Ovary (tissue), 3 donors: Measurements from ENCODE around the gene TSHZ2.
"Not testable (repeated sequence)": the region's sequence is repeated elsewhere in the genome, so short reads cannot be mapped to it uniquely, and the experiment has no call there.

ENCODE experiments used
- EP300 ChIP-seq: sonication (generic); formaldehyde crosslinking; IDR thresholded peaks from one replicate; pipeline ENCODE4 v1.6.1; 2017; ENCODE audit warnings: antibody characterized with exemption
- POLR2A ChIP-seq: fragments of 450-650 bp; IDR thresholded peaks from one replicate; pipeline ENCODE4 v1.6.1; 2017; ENCODE audit warnings: antibody characterized with exemption, mild to moderate bottlenecking, moderate library complexity
- TF ChIP-seq, protein P1 (sequence below), 3 donors: fragments of 450-650 bp in 2 of 3; fragments of 200-600 bp in 1 of 3; IDR thresholded peaks; one replicate each; pipeline versions ENCODE4 v1.5.1 to v1.8.0; 2016 to 2022; ENCODE audit warnings: antibody characterized with exemption in 3 of 3, mild to moderate bottlenecking in 1 of 3
- donor health status: DM: no; HTN: no; CAD: no.

DNA sequence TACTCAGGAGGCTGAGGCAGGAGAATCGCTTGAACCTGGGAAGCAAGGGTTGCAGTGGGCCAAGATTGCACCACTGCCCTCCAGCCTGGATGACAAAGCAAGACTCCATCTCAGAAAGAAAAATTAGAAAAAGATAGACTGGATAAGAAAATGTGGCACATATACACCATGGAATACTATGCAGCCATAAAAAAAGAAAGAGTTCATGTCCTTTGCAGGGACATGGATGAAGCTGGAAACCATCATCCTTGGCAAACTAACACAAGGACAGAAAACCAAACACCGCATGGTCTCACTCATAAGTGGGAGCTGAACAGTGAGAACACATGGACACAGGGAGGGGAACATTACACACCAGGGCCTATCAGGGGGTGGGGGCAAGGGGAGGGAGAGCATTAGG lies 551.5 kb downstream of the TSHZ2 start:
- TF ChIP-seq, protein P1, sequence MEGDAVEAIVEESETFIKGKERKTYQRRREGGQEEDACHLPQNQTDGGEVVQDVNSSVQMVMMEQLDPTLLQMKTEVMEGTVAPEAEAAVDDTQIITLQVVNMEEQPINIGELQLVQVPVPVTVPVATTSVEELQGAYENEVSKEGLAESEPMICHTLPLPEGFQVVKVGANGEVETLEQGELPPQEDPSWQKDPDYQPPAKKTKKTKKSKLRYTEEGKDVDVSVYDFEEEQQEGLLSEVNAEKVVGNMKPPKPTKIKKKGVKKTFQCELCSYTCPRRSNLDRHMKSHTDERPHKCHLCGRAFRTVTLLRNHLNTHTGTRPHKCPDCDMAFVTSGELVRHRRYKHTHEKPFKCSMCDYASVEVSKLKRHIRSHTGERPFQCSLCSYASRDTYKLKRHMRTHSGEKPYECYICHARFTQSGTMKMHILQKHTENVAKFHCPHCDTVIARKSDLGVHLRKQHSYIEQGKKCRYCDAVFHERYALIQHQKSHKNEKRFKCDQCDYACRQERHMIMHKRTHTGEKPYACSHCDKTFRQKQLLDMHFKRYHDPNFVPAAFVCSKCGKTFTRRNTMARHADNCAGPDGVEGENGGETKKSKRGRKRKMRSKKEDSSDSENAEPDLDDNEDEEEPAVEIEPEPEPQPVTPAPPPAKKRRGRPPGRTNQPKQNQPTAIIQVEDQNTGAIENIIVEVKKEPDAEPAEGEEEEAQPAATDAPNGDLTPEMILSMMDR (IDR thresholded peaks at IDR 0.05), result not testable (repeated sequence)
- not testable (repeated sequence) for TF ChIP-seq POLR2A, EP300
